Measurements from ENCODE around the gene ABHD5. TPM values are rescaled to one million over a fixed set of nuclear protein-coding genes. Genes with fewer than 3 reads are reported as not detected.

ABHD5 gene
- total RNA-seq, 2 donors from 2014 or later: 28.6 to 48.5 TPM

GRCh38 chr3:43773273-43774094, 82.7 kb downstream of the ABHD5 start:
- Mint-ChIP-seq H3K27me3 (peaks cover 0 to 8% of the 10 kb centered on the region in 2 donors), H3K4me1 (ENCODE audit: low read depth in 2 of 2) (peaks cover 13 to 27% of the 10 kb centered on the region in 2 donors), H3K9me3 (no peaks in the 10 kb centered on the region), H3K36me3 (no peaks in the 10 kb centered on the region), H3K27ac (peak overlapping the region in 1 of 2 donors; percentile 68), H3K4me3 (no peak overlapping the region)
- ATAC-seq (peak in 1 of 2 donors; percentile 4), DNase-seq (ENCODE audit: low spot score) (no peak)

GRCh38 chr3:43774799-43775198, 84.1 kb downstream of the ABHD5 start:
- Mint-ChIP-seq H3K4me3 (no peak overlapping the region), H3K36me3 (no peaks in the 10 kb centered on the region), H3K27me3 (peaks cover 0 to 8% of the 10 kb centered on the region in 2 donors), H3K27ac (no peak overlapping the region), H3K9me3 (no peaks in the 10 kb centered on the region), H3K4me1 (ENCODE audit: low read depth in 2 of 2) (peaks cover 7 to 21% of the 10 kb centered on the region in 2 donors)
- no peak for ATAC-seq
- no peak for DNase-seq (ENCODE audit: low spot score)

- Mint-ChIP-seq H3K36me3 (no peaks in the 10 kb centered on the region), H3K27me3 (peaks cover 0 to 8% of the 10 kb centered on the region in 2 donors), H3K9me3 (no peaks in the 10 kb centered on the region), H3K4me1 (ENCODE audit: low read depth in 2 of 2) (peaks cover 0 to 12% of the 10 kb centered on the region in 2 donors), H3K27ac (no peak overlapping the region), H3K4me3 (no peak overlapping the region)
- ATAC-seq (no peak), DNase-seq (ENCODE audit: low spot score) (no peak)
These were observed 85.4 kb downstream of the ABHD5 start for GRCh38 chr3:43776101-43776500.

DNA sequence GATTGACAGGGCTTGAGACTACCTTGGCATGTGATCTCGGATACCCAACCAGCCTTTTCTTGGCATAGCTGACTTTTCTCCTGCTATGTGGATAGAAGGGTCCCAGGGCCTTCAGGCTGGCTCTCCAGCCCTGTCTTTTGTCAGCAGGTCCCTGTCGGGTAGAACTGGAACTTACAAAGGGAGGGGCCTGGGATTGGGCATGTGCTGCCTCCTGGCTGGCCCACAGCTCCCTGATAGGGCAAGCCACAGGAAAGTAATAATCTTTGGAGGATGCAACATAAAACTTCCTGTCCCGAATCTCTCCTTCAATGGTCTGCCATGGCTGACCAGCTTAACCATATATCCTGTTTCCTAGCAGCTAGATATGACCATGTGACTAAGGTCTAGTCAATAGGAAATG, 89.1 kb downstream of the ABHD5 start:
- no peaks in the 10 kb centered on the region for H3K36me3 Mint-ChIP-seq
- H3K9me3 Mint-ChIP-seq: no peaks in the 10 kb centered on the region
- no peak for DNase-seq (ENCODE audit: low spot score)
- H3K4me3 Mint-ChIP-seq: no peak overlapping the region
- H3K27ac Mint-ChIP-seq: no peak overlapping the region
- peaks cover 0 to 8% of the 10 kb centered on the region in 2 donors for H3K27me3 Mint-ChIP-seq
- no peak for ATAC-seq
- no peaks in the 10 kb centered on the region for H3K4me1 Mint-ChIP-seq (ENCODE audit: low read depth in 2 of 2)

DNA sequence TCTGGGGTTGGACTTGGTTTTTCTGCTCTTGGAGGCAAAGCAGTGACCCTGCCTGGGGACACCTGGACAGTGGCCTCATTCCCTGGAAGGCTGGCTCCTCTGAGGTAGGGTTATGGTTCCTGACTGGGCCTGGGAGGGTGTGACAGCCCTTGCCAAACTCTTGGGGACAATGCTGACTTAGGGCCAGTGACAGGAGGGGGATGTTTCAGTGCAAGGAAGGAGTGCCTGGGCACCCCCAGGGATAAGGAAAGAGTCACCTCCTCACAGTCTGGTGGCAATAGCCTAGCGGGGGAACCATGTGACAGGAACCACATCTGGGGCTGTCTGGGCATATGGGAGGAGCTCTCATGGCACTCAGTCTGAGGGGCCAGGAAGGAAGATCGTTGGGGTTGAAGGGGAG, 91.8 kb downstream of the ABHD5 start:
- no peaks in the 10 kb centered on the region for H3K9me3 Mint-ChIP-seq
- H3K36me3 Mint-ChIP-seq: no peaks in the 10 kb centered on the region
- no peak overlapping the region for H3K4me3 Mint-ChIP-seq
- ATAC-seq: no peak
- no peaks in the 10 kb centered on the region for H3K4me1 Mint-ChIP-seq (ENCODE audit: low read depth in 2 of 2)
- DNase-seq (ENCODE audit: low spot score): no peak
- H3K27me3 Mint-ChIP-seq: peaks cover 7 to 9% of the 10 kb centered on the region in 2 donors
- no peak overlapping the region for H3K27ac Mint-ChIP-seq

Other genes starting within 250 kb of the ABHD5 start
- gene ANO10, start 68.9 kb upstream of the ABHD5 start, total RNA-seq: 10 to 100 TPM; 11.8 to 15.4 TPM

Data from natural killer cell treated with Interleukin-12 subunit alpha and Interleukin-12 subunit beta and Interleukin-15 and Interleukin-18, amount 100 ng/mL, for 72 hours (primary cell).